Ascending aorta (tissue), 2 donors: ENCODE results near the gene TEC. TPM values are rescaled to one million over a fixed set of nuclear protein-coding genes. Genes with fewer than 3 reads are reported as not detected.

Experiments used
- DNase-seq, 2 donors: peaks; one replicate each; pipeline ENCODE4 v3.0.0-alpha.2; 2019; ENCODE audit warnings: low spot score in 2 of 2
- H3K27ac ChIP-seq, 2 donors: fragments of 200-600 bp; sonication (generic); one replicate each; pipeline ENCODE4 v1.5.1; 2016 to 2017; ENCODE audit warnings: mild to moderate bottlenecking in 1 of 2
- H3K27me3 ChIP-seq: fragments of 200-600 bp; sonication (generic); one replicate; pipeline ENCODE4 v1.5.1; 2017
- H3K36me3 ChIP-seq, 2 donors: fragments of 200-600 bp; sonication (generic); one replicate each; pipeline ENCODE4 v1.5.1; 2016
- H3K4me1 ChIP-seq, 2 donors: fragments of 200-600 bp; sonication (generic); one replicate each; pipeline ENCODE4 v1.5.1; 2016 to 2017; ENCODE audit warnings: mild to moderate bottlenecking in 1 of 2
- H3K4me3 ChIP-seq, 2 donors: fragments of 200-600 bp; sonication (generic); one replicate each; pipeline ENCODE4 v1.5.1; 2016 to 2017; ENCODE audit warnings: mild to moderate bottlenecking in 1 of 2
- H3K9me3 ChIP-seq, 2 donors: fragments of 200-600 bp; sonication (generic); one replicate each; pipeline ENCODE4 v1.5.1; 2016
- intact Hi-C: fragments of 100-400 bp; cut with DNase I; formaldehyde crosslinking; loops from one replicate; pipeline ENCODE4 v1.15.1; 2023
- total RNA-seq: library from RNA; depleted of rRNA; stranded (reverse); fragments of >200 nt; gene quantifications from one replicate; pipeline ENCODE4 v1.1.0, GENCODE V29; 2016
- TF ChIP-seq, protein P1 (sequence below), 3 experiments: fragments of 200-600 bp in 2 of 3; fragments of 450-650 bp in 1 of 3; sonication (generic) in 2 of 3; IDR thresholded peaks; one replicate each; pipeline ENCODE4 v1.5.1; 2016 to 2019; ENCODE audit warnings: antibody characterized with exemption in 3 of 3, mild to moderate bottlenecking in 1 of 3, moderate library complexity in 1 of 3

TEC gene
- total RNA-seq, 1 donor from 2014 or later = 4.5 TPM

DNA sequence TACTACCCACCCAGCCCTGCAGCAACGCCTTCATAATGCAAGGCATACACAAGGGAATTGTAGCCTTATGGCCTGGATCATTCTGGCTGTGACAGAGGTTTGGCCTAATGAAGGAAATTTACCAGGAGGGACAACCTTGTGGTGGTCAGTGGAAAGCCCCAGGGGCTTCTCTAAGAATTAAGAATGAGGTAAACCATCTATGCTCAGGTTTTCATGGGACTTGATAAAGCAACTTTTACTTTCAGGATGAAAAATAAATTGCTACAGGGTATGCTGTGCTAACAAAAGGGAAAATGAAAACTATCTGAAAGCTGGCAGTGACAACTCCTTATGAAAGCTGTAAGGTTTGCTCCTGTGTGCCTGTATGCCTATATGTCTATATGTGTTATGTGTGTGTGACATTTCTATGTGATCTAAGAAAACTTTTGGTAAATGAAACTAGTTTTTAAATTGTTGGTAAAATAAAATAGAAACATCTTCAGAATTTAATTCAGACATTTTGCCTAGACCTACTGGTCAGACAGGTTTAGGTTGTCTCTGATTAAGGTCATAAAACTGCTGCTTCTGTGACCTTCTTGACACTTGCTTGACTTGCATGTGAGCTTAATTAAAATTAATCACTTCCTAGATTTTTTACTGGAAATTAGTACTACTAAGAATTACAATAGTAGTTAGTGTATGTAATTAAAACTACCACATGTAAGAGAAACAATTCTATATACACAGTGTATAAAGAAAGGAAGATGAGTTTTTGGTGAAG, 115.7 kb downstream of the TEC start:
- Histone ChIP-seq H3K27ac (no peak overlapping the region), H3K4me3 (no peak overlapping the region), H3K9me3 (peaks cover 7 to 14% of the 10 kb centered on the region in 2 donors), H3K4me1 (no peaks in the 10 kb centered on the region), H3K36me3 (peaks cover 0 to 19% of the 10 kb centered on the region in 2 donors), H3K27me3 (no peaks in the 10 kb centered on the region)
- intact Hi-C loops = no loop called here
- TF ChIP-seq, protein P1, sequence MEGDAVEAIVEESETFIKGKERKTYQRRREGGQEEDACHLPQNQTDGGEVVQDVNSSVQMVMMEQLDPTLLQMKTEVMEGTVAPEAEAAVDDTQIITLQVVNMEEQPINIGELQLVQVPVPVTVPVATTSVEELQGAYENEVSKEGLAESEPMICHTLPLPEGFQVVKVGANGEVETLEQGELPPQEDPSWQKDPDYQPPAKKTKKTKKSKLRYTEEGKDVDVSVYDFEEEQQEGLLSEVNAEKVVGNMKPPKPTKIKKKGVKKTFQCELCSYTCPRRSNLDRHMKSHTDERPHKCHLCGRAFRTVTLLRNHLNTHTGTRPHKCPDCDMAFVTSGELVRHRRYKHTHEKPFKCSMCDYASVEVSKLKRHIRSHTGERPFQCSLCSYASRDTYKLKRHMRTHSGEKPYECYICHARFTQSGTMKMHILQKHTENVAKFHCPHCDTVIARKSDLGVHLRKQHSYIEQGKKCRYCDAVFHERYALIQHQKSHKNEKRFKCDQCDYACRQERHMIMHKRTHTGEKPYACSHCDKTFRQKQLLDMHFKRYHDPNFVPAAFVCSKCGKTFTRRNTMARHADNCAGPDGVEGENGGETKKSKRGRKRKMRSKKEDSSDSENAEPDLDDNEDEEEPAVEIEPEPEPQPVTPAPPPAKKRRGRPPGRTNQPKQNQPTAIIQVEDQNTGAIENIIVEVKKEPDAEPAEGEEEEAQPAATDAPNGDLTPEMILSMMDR (IDR thresholded peaks at IDR 0.05) = no peak
- no peak for DNase-seq

- H3K9me3 ChIP-seq = peaks cover 7 to 14% of the 10 kb centered on the region in 2 donors
- intact Hi-C loops = no loop called here
- no peak overlapping the region for H3K27ac ChIP-seq
- DNase-seq = no peak
- no peaks in the 10 kb centered on the region for H3K27me3 ChIP-seq
- H3K4me3 ChIP-seq = no peak overlapping the region
- H3K4me1 ChIP-seq = no peaks in the 10 kb centered on the region
- H3K36me3 ChIP-seq = peaks cover 0 to 19% of the 10 kb centered on the region in 2 donors
- TF ChIP-seq, protein P1 (IDR thresholded peaks at IDR 0.05) = no peak
Measured at GRCh38 chr4:48152259-48152658, 117.4 kb downstream of the TEC start.

- TF ChIP-seq, protein P1 (IDR thresholded peaks at IDR 0.05) = no peak
- Histone ChIP-seq H3K4me1 (no peaks in the 10 kb centered on the region), H3K9me3 (peaks cover 7 to 8% of the 10 kb centered on the region in 2 donors), H3K27me3 (no peaks in the 10 kb centered on the region), H3K4me3 (no peak overlapping the region), H3K27ac (no peak overlapping the region), H3K36me3 (peaks cover 0 to 3% of the 10 kb centered on the region in 2 donors)
- intact Hi-C loops = no loop called here
- no peak for DNase-seq
Measured at GRCh38 chr4:48149827-48150370, 119.7 kb downstream of the TEC start.

DNA sequence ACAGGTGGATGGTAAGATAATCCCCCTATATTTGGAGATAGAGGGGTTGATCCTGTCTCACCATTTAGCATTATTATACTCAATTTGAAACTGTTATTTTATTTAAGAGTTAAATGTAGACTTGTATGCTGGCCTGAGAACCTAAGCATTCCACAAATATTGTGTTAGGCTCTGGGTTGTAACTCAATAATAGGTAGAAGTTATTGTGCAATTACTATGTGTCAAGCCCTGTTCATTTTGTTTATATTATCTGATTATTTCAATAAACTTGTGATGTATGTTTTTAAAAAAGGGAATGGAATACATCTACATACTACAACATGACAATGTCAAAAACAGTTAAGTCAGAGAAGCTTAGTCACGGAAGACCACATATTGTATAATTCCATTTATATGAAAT, 122.0 kb downstream of the TEC start:
- no peak overlapping the region for H3K27ac ChIP-seq
- DNase-seq = no peak
- TF ChIP-seq, protein P1 (IDR thresholded peaks at IDR 0.05) = no peak
- H3K9me3 ChIP-seq = no peaks in the 10 kb centered on the region
- H3K27me3 ChIP-seq = no peaks in the 10 kb centered on the region
- no peak overlapping the region for H3K4me3 ChIP-seq
- intact Hi-C loops = no loop called here
- H3K4me1 ChIP-seq = no peaks in the 10 kb centered on the region
- no peaks in the 10 kb centered on the region for H3K36me3 ChIP-seq

DNA sequence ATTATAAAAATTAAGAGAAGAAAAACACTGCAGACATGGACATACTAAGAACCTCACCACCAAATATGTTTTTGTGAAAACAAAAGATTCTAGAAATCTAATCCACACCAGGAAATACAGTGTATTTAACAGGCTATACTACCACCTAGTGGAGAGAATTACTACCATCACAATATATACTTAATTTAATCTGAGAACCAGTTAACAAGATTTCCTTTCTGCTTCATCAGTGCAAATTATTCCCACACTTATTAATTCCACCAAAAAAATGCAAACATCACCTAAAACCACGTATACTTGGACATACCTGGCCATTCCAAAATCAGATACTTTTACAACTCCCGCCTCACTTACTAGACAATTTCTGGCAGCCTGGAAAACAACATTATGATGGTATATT, 128.6 kb downstream of the TEC start:
- H3K4me3 ChIP-seq = no peak overlapping the region
- intact Hi-C loops = loop anchor here (2.0 to 5.0 kb wide), 3 partner anchors 14 to 214 kb away; no protein-coding TSS in a partner anchor
- no peaks in the 10 kb centered on the region for H3K9me3 ChIP-seq
- H3K4me1 ChIP-seq = no peaks in the 10 kb centered on the region
- H3K27ac ChIP-seq = no peak overlapping the region
- no peak for DNase-seq
- TF ChIP-seq, protein P1 (IDR thresholded peaks at IDR 0.05) = peak in 2 of 3 experiments; percentile 47 to 59
- peaks cover 0 to 11% of the 10 kb centered on the region in 2 donors for H3K36me3 ChIP-seq
- no peaks in the 10 kb centered on the region for H3K27me3 ChIP-seq
